H1 (cell line): ENCODE results near the gene SPSB3. TPM values are rescaled to one million over a fixed set of nuclear protein-coding genes. Genes with fewer than 3 reads are reported as not detected.

Source experiments
- CTCF ChIA-PET: fragments of 300-600 bp; sonication (Branson Sonifier 250); formaldehyde crosslinking; loops from one replicate; lab custom pipeline; 2021; ENCODE audit not compliant: partially characterized antibody; lab: Charles Lee
- POLR2A ChIA-PET: fragments of 300-600 bp; sonication (Branson Sonifier 250); formaldehyde crosslinking; loops from one replicate; lab custom pipeline; 2021; ENCODE audit warnings: inconsistent platforms; ENCODE audit not compliant: partially characterized antibody; lab: Charles Lee
- DNase-seq, 2 experiments: peaks; one replicate each; pipeline versions ENCODE4 v3.0.0 to v3.0.0-alpha.2; 2010 to 2022; ENCODE audit warnings: low spot score in 2 of 2, low read depth in 1 of 2, mixed read lengths in 1 of 2
- FAIRE-seq: peaks from 2 replicates; lab custom pipeline; 2011; peaks lifted over from hg19 to GRCh38; lab: Jason Lieb, UNC
- H2AFZ ChIP-seq: 2 replicates; pipeline ENCODE4 v1.8.1; 2012; ENCODE audit warnings: low read length, inconsistent platforms
- H2AK5ac ChIP-seq: 2 replicates; pipeline ENCODE4 v1.6.1; 2013; ENCODE audit warnings: low read depth, low read length
- H2BK120ac ChIP-seq: replicated peaks from 2 replicates; pipeline ENCODE3; 2013; ENCODE audit warnings: low read depth, low read length, inconsistent platforms
- H2BK12ac ChIP-seq: 2 replicates; pipeline ENCODE4 v1.6.1; 2013; ENCODE audit warnings: low read depth, low read length
- H2BK15ac ChIP-seq: 2 replicates; pipeline ENCODE4 v1.6.1; 2013; ENCODE audit warnings: low read length
- H2BK20ac ChIP-seq: 2 replicates; pipeline ENCODE4 v1.6.1; 2013; ENCODE audit warnings: low read length
- H2BK5ac ChIP-seq: 2 replicates; pipeline ENCODE4 v1.6.1; 2013; ENCODE audit warnings: low read depth, low read length
- H3K14ac ChIP-seq: 2 replicates; pipeline ENCODE4 v1.6.1; 2013; ENCODE audit warnings: inconsistent platforms; ENCODE audit not compliant: insufficient read length
- H3K18ac ChIP-seq: 2 replicates; pipeline ENCODE4 v1.6.1; 2013; ENCODE audit warnings: low read length; ENCODE audit errors: extremely low read depth
- H3K23ac ChIP-seq: 2 replicates; pipeline ENCODE4 v1.6.1; 2013; ENCODE audit warnings: inconsistent platforms; ENCODE audit not compliant: insufficient read length
- H3K23me2 ChIP-seq: 2 replicates; pipeline ENCODE4 v1.6.1; 2013; ENCODE audit warnings: low read depth, low read length
- H3K27ac ChIP-seq: 2 replicates; pipeline ENCODE4 v1.6.1; 2011; ENCODE audit warnings: low read depth, low read length, inconsistent platforms
- H3K27me3 ChIP-seq, 4 experiments: replicated peaks in 1 of 4; 1 replicate in 1 of 4; 2 replicates in 3 of 4; pipeline versions ENCODE4 v1.6.1 to v1.8.1; 2011 to 2013; ENCODE audit warnings: low read length in 3 of 4, mild to moderate bottlenecking in 3 of 4, inconsistent platforms in 2 of 4, mixed read lengths in 2 of 4, moderate library complexity in 1 of 4; ENCODE audit not compliant: control insufficient read depth in 3 of 4, insufficient read depth in 3 of 4; ENCODE audit errors: extremely low read depth in 1 of 4
- H3K36me3 ChIP-seq, 4 experiments: 2 replicates each; pipeline versions ENCODE4 v1.6.1 to v1.8.1; 2011 to 2013; ENCODE audit warnings: mild to moderate bottlenecking in 4 of 4, low read length in 3 of 4, moderate library complexity in 2 of 4, control low read depth in 1 of 4, inconsistent platforms in 1 of 4; ENCODE audit not compliant: insufficient read depth in 4 of 4, control insufficient read depth in 2 of 4
- H3K4ac ChIP-seq: replicated peaks from 2 replicates; pipeline ENCODE3; 2013; ENCODE audit warnings: low read length, low read depth, mixed read lengths, inconsistent platforms; ENCODE audit not compliant: insufficient read length
- H3K4me1 ChIP-seq, 4 experiments: replicated peaks in 1 of 4; 1 replicate in 1 of 4; 2 replicates in 3 of 4; pipeline versions ENCODE4 v1.6.1 to v1.8.1; 2011 to 2013; ENCODE audit warnings: low read length in 3 of 4, inconsistent platforms in 2 of 4, mixed read lengths in 1 of 4; ENCODE audit not compliant: insufficient read depth in 4 of 4, control insufficient read depth in 3 of 4
- H3K4me2 ChIP-seq, 2 experiments: 2 replicates each; pipeline versions ENCODE4 v1.6.1 to v1.8.1; 2011 to 2013; ENCODE audit warnings: low read depth in 2 of 2, low read length in 2 of 2, control low read depth in 1 of 2, inconsistent platforms in 1 of 2, mild to moderate bottlenecking in 1 of 2; ENCODE audit not compliant: insufficient read depth in 1 of 2
- H3K4me3 ChIP-seq, 4 experiments: fragments of 200-600, 300-600 bp in 1 of 4; sonication (generic), shearing (Covaris generic), sonication (Bioruptor Twin) in 1 of 4; 2 replicates each; pipeline versions ENCODE4 v1.5.1 to v1.8.1; 2011 to 2016; ENCODE audit warnings: low read length in 4 of 4, low read depth in 3 of 4, control low read depth in 2 of 4, inconsistent platforms in 2 of 4, mild to moderate bottlenecking in 2 of 4, mixed read lengths in 1 of 4, moderate library complexity in 1 of 4; ENCODE audit not compliant: insufficient read depth in 2 of 4; ENCODE audit errors: extremely low read depth in 1 of 4
- H3K56ac ChIP-seq: replicated peaks from 2 replicates; pipeline ENCODE3; 2013; ENCODE audit warnings: low read depth, mild to moderate bottlenecking, mixed read lengths, low read length, inconsistent platforms; ENCODE audit not compliant: insufficient read length
- H3K79me1 ChIP-seq: 2 replicates; pipeline ENCODE4 v1.6.1; 2013; ENCODE audit warnings: low read depth, low read length, control low read depth
- H3K79me2 ChIP-seq, 2 experiments: 2 replicates each; pipeline versions ENCODE4 v1.6.1 to v1.8.1; 2012 to 2013; ENCODE audit warnings: low read length in 2 of 2, mild to moderate bottlenecking in 2 of 2, inconsistent platforms in 1 of 2; ENCODE audit not compliant: insufficient read depth in 2 of 2, control insufficient read depth in 1 of 2
- H3K9ac ChIP-seq, 4 experiments: replicated peaks in 1 of 4; 1 replicate in 1 of 4; 2 replicates in 3 of 4; pipeline versions ENCODE4 v1.6.1 to v1.8.1; 2011 to 2013; ENCODE audit warnings: low read depth in 3 of 4, low read length in 3 of 4, control low read depth in 2 of 4, mild to moderate bottlenecking in 2 of 4, moderate library complexity in 2 of 4, inconsistent platforms in 1 of 4; ENCODE audit errors: extremely low read depth in 1 of 4
- H3K9me3 ChIP-seq, 2 experiments: 2 replicates each; pipeline versions ENCODE4 v1.6.1 to v1.8.1; 2012 to 2013; ENCODE audit warnings: mild to moderate bottlenecking in 2 of 2, moderate library complexity in 2 of 2, control low read depth in 1 of 2, inconsistent platforms in 1 of 2, low read depth in 1 of 2, low read length in 1 of 2, mixed read lengths in 1 of 2; ENCODE audit not compliant: insufficient read depth in 2 of 2
- H4K20me1 ChIP-seq, 2 experiments: replicated peaks in 1 of 2; 2 replicates each; pipeline versions ENCODE3 to v1.8.1; 2011 to 2013; ENCODE audit warnings: inconsistent platforms in 2 of 2, low read length in 2 of 2, mild to moderate bottlenecking in 1 of 2; ENCODE audit not compliant: insufficient read depth in 2 of 2, control insufficient read depth in 1 of 2
- H4K5ac ChIP-seq: 2 replicates; pipeline ENCODE4 v1.6.1; 2013; ENCODE audit warnings: low read length, low read depth, mixed read lengths, inconsistent platforms; ENCODE audit not compliant: insufficient read length
- H4K8ac ChIP-seq: 2 replicates; pipeline ENCODE4 v1.8.0; 2013; ENCODE audit warnings: mild to moderate bottlenecking, moderate library complexity, low read length, inconsistent platforms; ENCODE audit not compliant: insufficient read depth; ENCODE audit errors: extremely low read depth
- H4K91ac ChIP-seq: replicated peaks from 2 replicates; pipeline ENCODE3; 2013; ENCODE audit warnings: low read length, mixed read lengths, inconsistent platforms; ENCODE audit not compliant: insufficient read length
- BACH1 ChIP-seq: IDR thresholded peaks from 2 replicates; pipeline ENCODE4 v1.6.1; 2012; ENCODE audit warnings: low read length, improper control_type of control experiment
- CTBP2 ChIP-seq: IDR thresholded peaks from 2 replicates; pipeline ENCODE4 v1.7.0; 2011; ENCODE audit warnings: borderline replicate concordance, mild to moderate bottlenecking, moderate library complexity, mixed read lengths, low read length; ENCODE audit not compliant: insufficient read depth, insufficient read length
- JUN ChIP-seq: IDR thresholded peaks from 2 replicates; pipeline ENCODE4 v1.6.1; 2011; ENCODE audit warnings: low read depth, mild to moderate bottlenecking, improper control_type of control experiment, low read length
- RAD21 ChIP-seq, 2 experiments: IDR thresholded peaks in 1 of 2; conservative IDR thresholded peaks in 1 of 2; 2 replicates each; pipeline ENCODE4 v1.6.1; 2011; ENCODE audit warnings: low read depth in 2 of 2, low read length in 2 of 2, improper control_type of control experiment in 1 of 2, inconsistent platforms in 1 of 2, mild to moderate bottlenecking in 1 of 2, moderate library complexity in 1 of 2
- RBBP5 ChIP-seq: IDR thresholded peaks from 2 replicates; pipeline ENCODE4 v1.7.1; 2012; ENCODE audit warnings: low read depth, mild to moderate bottlenecking, inconsistent platforms, low read length, moderate library complexity, borderline replicate concordance
- SAP30 ChIP-seq: fragments of 300-600 bp; sonication (generic); IDR thresholded peaks from 2 replicates; pipeline ENCODE4 v1.7.1; 2012; ENCODE audit warnings: low read length, moderate library complexity, mild to moderate bottlenecking, inconsistent platforms; ENCODE audit not compliant: insufficient read depth, insufficient replicate concordance
- SIRT6 ChIP-seq: IDR thresholded peaks from one replicate; pipeline ENCODE4 v1.7.1; 2012; ENCODE audit warnings: low read length, inconsistent platforms
- SP1 ChIP-seq: IDR thresholded peaks from 2 replicates; pipeline ENCODE4 v1.6.1; 2011; ENCODE audit warnings: low read depth, low read length
- SUZ12 ChIP-seq: fragments of 200-600 bp; sonication (generic); IDR thresholded peaks from 2 replicates; pipeline ENCODE4 v1.6.1; 2012; ENCODE audit warnings: mild to moderate bottlenecking, inconsistent platforms, low read length, moderate library complexity, mixed read lengths
- WGBS, 2 experiments: shearing (Covaris generic) in 1 of 2; methylation state at CpG; one replicate each; pipeline versions ENCODE4 v1.1.6 to v1.1.7; 2013 to 2015; ENCODE audit warnings: low lambda C conversion rate in 2 of 2, mixed read lengths in 2 of 2, inconsistent platforms in 1 of 2, low coverage in 1 of 2, missing lambda C conversion rate in 1 of 2; ENCODE audit not compliant: insufficient replicate concordance in 2 of 2, insufficient coverage in 1 of 2, insufficient read length in 1 of 2; ENCODE audit errors: extremely low coverage in 1 of 2, missing lambda C conversion rate in 1 of 2; 5-methylcytosine and 5-hydroxymethylcytosine counted together
- polyA plus RNA-seq, 7 experiments: library from polyadenylated mRNA; depleted of rRNA in 3 of 7; stranded (reverse) in 5 of 7; unstranded in 2 of 7; fragments of >200 nt in 5 of 7; fragments of 200-250 nt in 2 of 7; gene quantifications; 1 replicate in 5 of 7; 2 replicates in 1 of 7; 4 replicates in 1 of 7; pipeline versions ENCODE4 v1.2.1 to v1.2.3, GENCODE V29; 2011 to 2013; ENCODE audit warnings: missing spikeins in 2 of 7, mixed read lengths in 2 of 7
- total RNA-seq: library from RNA; stranded (reverse); fragmentation: NEBNext Ultra II Directional; extraction: Animal tissue kit (Norgen Biotek cat#: 25700); gene quantifications from 2 replicates; pipeline ENCODE4 v1.2.1, GENCODE V29; 2021
- TF ChIP-seq, protein P1 (sequence below): IDR thresholded peaks from 2 replicates; pipeline ENCODE4 v1.6.1; 2012; ENCODE audit warnings: inconsistent platforms

Gene SPSB3
- total and polyA plus RNA-seq, 2 of the 8 experiments (the other 6 are each of a cell fraction or from before 2014, with no cell fraction given): 22.5 to 37.8 TPM

DNA sequence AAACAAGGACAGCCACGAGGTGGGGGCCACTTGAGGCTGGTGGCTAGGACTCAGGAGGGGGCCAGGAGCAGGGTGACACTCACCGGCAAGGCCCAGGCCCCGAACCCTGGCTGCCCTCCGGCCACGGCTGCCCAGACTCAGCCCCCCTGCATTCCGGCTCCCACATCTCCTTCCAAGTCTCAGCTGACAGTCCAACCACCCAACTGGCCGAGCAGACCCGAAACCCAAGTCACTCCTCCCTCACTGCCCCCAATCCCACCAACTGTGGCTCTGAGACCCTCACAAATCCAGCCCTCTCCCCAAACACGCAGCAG is 34.9 kb upstream of the SPSB3 start:
- Histone ChIP-seq H2BK20ac (no peak overlapping the region), H2BK120ac (no peak overlapping the region), H3K4me1 (no peaks in the 10 kb centered on the region), H4K8ac (peak overlapping the region; percentile 85; the same call in 1 of the 2 replicates), H3K36me3 (peaks cover 0 to 9% (median 4%) of the 10 kb centered on the region in 4 experiments; a peak in 5 of 8 replicates), H3K18ac (no peak overlapping the region), H3K4me2 (no peak overlapping the region), H3K56ac (no peak overlapping the region), H2BK15ac (no peak overlapping the region), H3K79me2 (no peaks in the 10 kb centered on the region), H4K91ac (no peak overlapping the region), H4K5ac (no peak overlapping the region), H2AFZ (no peak overlapping the region), H4K20me1 (peaks cover 3 to 4% of the 10 kb centered on the region in 2 experiments), H3K23me2 (no peaks in the 10 kb centered on the region), H3K27me3 (no peaks in the 10 kb centered on the region), H3K23ac (no peak overlapping the region), H3K9ac (no peak overlapping the region), H3K4me3 (no peak overlapping the region), H3K4ac (no peak overlapping the region), H3K14ac (no peak overlapping the region), H3K27ac (no peak overlapping the region), H3K9me3 (no peaks in the 10 kb centered on the region), H2AK5ac (no peak overlapping the region), H2BK12ac (no peak overlapping the region), H2BK5ac (no peak overlapping the region), H3K79me1 (no peaks in the 10 kb centered on the region)
- FAIRE-seq (no peak), DNase-seq (no peak)
- 94% methylated on average over 9 of the region's 9 CpGs; no CpG with 5 or more reads in 1 of the 2 experiments for WGBS, 2 experiments
- CTCF ChIA-PET: no interaction called here
- TF ChIP-seq BACH1 (no peak), RAD21 (IDR thresholded peaks at IDR 0.05 in 1 of 2, conservative IDR thresholded peaks at IDR 0.05 in 1 of 2; ENCODE audit: low read depth in 2 of 2, low read length in 2 of 2) (no peak), RBBP5 (no peak), SAP30 (no peak), SIRT6 (no peak), SP1 (no peak), SUZ12 (no peak), JUN (no peak), CTBP2 (no peak)
- TF ChIP-seq, protein P1, sequence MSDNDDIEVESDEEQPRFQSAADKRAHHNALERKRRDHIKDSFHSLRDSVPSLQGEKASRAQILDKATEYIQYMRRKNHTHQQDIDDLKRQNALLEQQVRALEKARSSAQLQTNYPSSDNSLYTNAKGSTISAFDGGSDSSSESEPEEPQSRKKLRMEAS: no peak
- POLR2A ChIA-PET: interaction anchor here (1.3 kb wide), 1 partner anchor 147 kb away, joined by 5 read pairs; the partner anchor contains the start of gene RPS2
